ENCODE measurements around the gene RUFY4. TPM values are rescaled to one million over a fixed set of nuclear protein-coding genes. Genes with fewer than 3 reads are reported as not detected.
"Not testable (repeated sequence)": the region's sequence is repeated elsewhere in the genome, so short reads cannot be mapped to it uniquely, and the experiment has no call there.

The RUFY4 gene
- total RNA-seq = 1.0 TPM

GRCh38 chr2:218068721-218069334 is at the start of gene RUFY4:
Gene RUFY4, plus strand, starts transcription at chr2:218069253. Its CDS starts 1,353 bp downstream, at chr2:218070606.
- not testable (repeated sequence) for H3K27me3 ChIP-seq (ENCODE audit: insufficient read depth, low read length); H3K9me3 ChIP-seq (ENCODE audit: low read depth, low read length)
- peaks cover 42% of the 10 kb centered on the region for H3K4me1 ChIP-seq (ENCODE audit: insufficient read depth, low read length)
- peak within 1 kb of the TSS; percentile 25 for H3K4me3 ChIP-seq (ENCODE audit: low read length)

- peaks cover 35% of the 10 kb centered on the region for H3K4me1 ChIP-seq (ENCODE audit: insufficient read depth, low read length)
- H3K9me3 ChIP-seq (ENCODE audit: low read depth, low read length) = no peaks in the 10 kb centered on the region
- no peaks in the 10 kb centered on the region for H3K27me3 ChIP-seq (ENCODE audit: insufficient read depth, low read length)
- H3K4me3 ChIP-seq (ENCODE audit: low read length) = no peak overlapping the region
Measured at GRCh38 chr2:218019411-218020060, 49.5 kb upstream of the RUFY4 start.

GRCh38 chr2:218020281-218020680 is 48.8 kb upstream of the RUFY4 start:
- peaks cover 35% of the 10 kb centered on the region for H3K4me1 ChIP-seq (ENCODE audit: insufficient read depth, low read length)
- no peaks in the 10 kb centered on the region for H3K9me3 ChIP-seq (ENCODE audit: low read depth, low read length)
- no peak overlapping the region for H3K4me3 ChIP-seq (ENCODE audit: low read length)
- H3K27me3 ChIP-seq (ENCODE audit: insufficient read depth, low read length) = no peaks in the 10 kb centered on the region

GRCh38 chr2:218020966-218021535 is 48.0 kb upstream of the RUFY4 start:
- H3K27me3 ChIP-seq (ENCODE audit: insufficient read depth, low read length) = no peaks in the 10 kb centered on the region
- H3K4me1 ChIP-seq (ENCODE audit: insufficient read depth, low read length) = peaks cover 35% of the 10 kb centered on the region
- no peaks in the 10 kb centered on the region for H3K9me3 ChIP-seq (ENCODE audit: low read depth, low read length)
- no peak overlapping the region for H3K4me3 ChIP-seq (ENCODE audit: low read length)

GRCh38 chr2:218021536-218022071 is 47.4 kb upstream of the RUFY4 start:
- Histone ChIP-seq H3K4me1 (ENCODE audit: insufficient read depth, low read length) (peaks cover 35% of the 10 kb centered on the region), H3K27me3 (ENCODE audit: insufficient read depth, low read length) (no peaks in the 10 kb centered on the region), H3K4me3 (ENCODE audit: low read length) (no peak overlapping the region), H3K9me3 (ENCODE audit: low read depth, low read length) (no peaks in the 10 kb centered on the region)

GRCh38 chr2:218022131-218022850 is 46.8 kb upstream of the RUFY4 start:
- Histone ChIP-seq H3K4me1 (ENCODE audit: insufficient read depth, low read length) (peaks cover 35% of the 10 kb centered on the region), H3K27me3 (ENCODE audit: insufficient read depth, low read length) (no peaks in the 10 kb centered on the region), H3K4me3 (ENCODE audit: low read length) (no peak overlapping the region), H3K9me3 (ENCODE audit: low read depth, low read length) (no peaks in the 10 kb centered on the region)

GRCh38 chr2:218022851-218023530 is 46.1 kb upstream of the RUFY4 start:
- no peaks in the 10 kb centered on the region for H3K27me3 ChIP-seq (ENCODE audit: insufficient read depth, low read length)
- H3K9me3 ChIP-seq (ENCODE audit: low read depth, low read length) = no peaks in the 10 kb centered on the region
- no peak overlapping the region for H3K4me3 ChIP-seq (ENCODE audit: low read length)
- peaks cover 30% of the 10 kb centered on the region for H3K4me1 ChIP-seq (ENCODE audit: insufficient read depth, low read length)

- no peaks in the 10 kb centered on the region for H3K27me3 ChIP-seq (ENCODE audit: insufficient read depth, low read length)
- no peaks in the 10 kb centered on the region for H3K9me3 ChIP-seq (ENCODE audit: low read depth, low read length)
- H3K4me3 ChIP-seq (ENCODE audit: low read length) = no peak overlapping the region
- H3K4me1 ChIP-seq (ENCODE audit: insufficient read depth, low read length) = peaks cover 23% of the 10 kb centered on the region
Measured at GRCh38 chr2:218023636-218024035, 45.4 kb upstream of the RUFY4 start.

GRCh38 chr2:218024336-218024735 is 44.7 kb upstream of the RUFY4 start:
- H3K27me3 ChIP-seq (ENCODE audit: insufficient read depth, low read length) = no peaks in the 10 kb centered on the region
- H3K4me3 ChIP-seq (ENCODE audit: low read length) = no peak overlapping the region
- peaks cover 18% of the 10 kb centered on the region for H3K4me1 ChIP-seq (ENCODE audit: insufficient read depth, low read length)
- H3K9me3 ChIP-seq (ENCODE audit: low read depth, low read length) = no peaks in the 10 kb centered on the region

GRCh38 chr2:218024871-218025270 is 44.2 kb upstream of the RUFY4 start:
- Histone ChIP-seq H3K4me1 (ENCODE audit: insufficient read depth, low read length) (peaks cover 13% of the 10 kb centered on the region), H3K9me3 (ENCODE audit: low read depth, low read length) (no peaks in the 10 kb centered on the region), H3K27me3 (ENCODE audit: insufficient read depth, low read length) (no peaks in the 10 kb centered on the region), H3K4me3 (ENCODE audit: low read length) (no peak overlapping the region)

GRCh38 chr2:218026244-218026643 is 42.8 kb upstream of the RUFY4 start:
- Histone ChIP-seq H3K27me3 (ENCODE audit: insufficient read depth, low read length) (no peaks in the 10 kb centered on the region), H3K9me3 (ENCODE audit: low read depth, low read length) (no peaks in the 10 kb centered on the region), H3K4me3 (ENCODE audit: low read length) (no peak overlapping the region), H3K4me1 (ENCODE audit: insufficient read depth, low read length) (no peaks in the 10 kb centered on the region)

- no peaks in the 10 kb centered on the region for H3K27me3 ChIP-seq (ENCODE audit: insufficient read depth, low read length)
- H3K4me1 ChIP-seq (ENCODE audit: insufficient read depth, low read length) = no peaks in the 10 kb centered on the region
- no peaks in the 10 kb centered on the region for H3K9me3 ChIP-seq (ENCODE audit: low read depth, low read length)
- H3K4me3 ChIP-seq (ENCODE audit: low read length) = no peak overlapping the region
Measured at GRCh38 chr2:218026676-218027425, 42.2 kb upstream of the RUFY4 start.

GRCh38 chr2:218027426-218028188 is 41.4 kb upstream of the RUFY4 start:
- no peaks in the 10 kb centered on the region for H3K27me3 ChIP-seq (ENCODE audit: insufficient read depth, low read length)
- no peaks in the 10 kb centered on the region for H3K4me1 ChIP-seq (ENCODE audit: insufficient read depth, low read length)
- H3K4me3 ChIP-seq (ENCODE audit: low read length) = no peak overlapping the region
- no peaks in the 10 kb centered on the region for H3K9me3 ChIP-seq (ENCODE audit: low read depth, low read length)

GRCh38 chr2:218028189-218028495 is 40.9 kb upstream of the RUFY4 start:
- Histone ChIP-seq H3K27me3 (ENCODE audit: insufficient read depth, low read length) (no peaks in the 10 kb centered on the region), H3K4me1 (ENCODE audit: insufficient read depth, low read length) (no peaks in the 10 kb centered on the region), H3K4me3 (ENCODE audit: low read length) (no peak overlapping the region), H3K9me3 (ENCODE audit: low read depth, low read length) (no peaks in the 10 kb centered on the region)
